ENCODE data around the gene KBTBD3.

Gene KBTBD3, protein sequence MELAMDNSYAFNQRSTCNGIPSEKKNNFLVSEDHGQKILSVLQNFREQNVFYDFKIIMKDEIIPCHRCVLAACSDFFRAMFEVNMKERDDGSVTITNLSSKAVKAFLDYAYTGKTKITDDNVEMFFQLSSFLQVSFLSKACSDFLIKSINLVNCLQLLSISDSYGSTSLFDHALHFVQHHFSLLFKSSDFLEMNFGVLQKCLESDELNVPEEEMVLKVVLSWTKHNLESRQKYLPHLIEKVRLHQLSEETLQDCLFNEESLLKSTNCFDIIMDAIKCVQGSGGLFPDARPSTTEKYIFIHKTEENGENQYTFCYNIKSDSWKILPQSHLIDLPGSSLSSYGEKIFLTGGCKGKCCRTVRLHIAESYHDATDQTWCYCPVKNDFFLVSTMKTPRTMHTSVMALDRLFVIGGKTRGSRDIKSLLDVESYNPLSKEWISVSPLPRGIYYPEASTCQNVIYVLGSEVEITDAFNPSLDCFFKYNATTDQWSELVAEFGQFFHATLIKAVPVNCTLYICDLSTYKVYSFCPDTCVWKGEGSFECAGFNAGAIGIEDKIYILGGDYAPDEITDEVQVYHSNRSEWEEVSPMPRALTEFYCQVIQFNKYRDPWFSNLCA

DNA sequence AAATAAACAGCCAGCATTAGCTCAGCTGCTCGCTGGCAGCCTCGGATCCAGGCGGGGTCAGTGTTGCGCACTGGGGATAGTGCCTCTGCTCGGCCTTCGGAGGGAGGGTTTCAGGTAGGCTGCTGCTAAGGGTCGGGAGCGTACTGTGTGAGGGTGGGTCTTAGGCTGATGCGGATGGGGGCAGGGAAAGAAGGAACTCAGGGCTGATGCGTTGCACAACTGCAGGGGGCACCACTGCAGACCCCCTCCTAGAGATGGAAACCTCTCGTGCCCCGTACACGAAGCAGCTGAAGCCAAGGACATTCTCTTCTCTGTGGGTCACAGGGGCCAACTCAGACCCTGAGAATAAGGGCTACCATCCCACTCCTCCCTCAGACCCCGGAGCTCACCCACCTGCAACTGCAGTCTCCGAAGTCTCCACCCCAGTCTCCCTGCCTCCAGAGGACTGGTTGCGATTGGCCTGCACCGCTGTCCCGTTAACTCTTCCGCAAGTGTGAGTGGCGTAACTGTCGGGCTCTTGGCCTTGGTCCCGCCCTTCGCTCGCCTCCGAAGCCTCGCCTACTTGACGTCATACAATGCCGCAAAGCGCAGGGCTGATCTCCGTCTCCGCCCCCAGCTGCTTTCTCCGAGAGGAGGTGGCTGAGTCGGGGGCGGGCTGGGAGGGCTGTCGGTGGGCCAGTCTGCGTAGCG is at the start of gene KBTBD3:
KBTBD3 (minus strand) TSS at position 429 of the 690 bp plus-strand sequence. CDS start 18,250 bp downstream, outside the sequence.
- DNase-seq (ENCODE audit: low spot score), result peak; percentile 99

DNA sequence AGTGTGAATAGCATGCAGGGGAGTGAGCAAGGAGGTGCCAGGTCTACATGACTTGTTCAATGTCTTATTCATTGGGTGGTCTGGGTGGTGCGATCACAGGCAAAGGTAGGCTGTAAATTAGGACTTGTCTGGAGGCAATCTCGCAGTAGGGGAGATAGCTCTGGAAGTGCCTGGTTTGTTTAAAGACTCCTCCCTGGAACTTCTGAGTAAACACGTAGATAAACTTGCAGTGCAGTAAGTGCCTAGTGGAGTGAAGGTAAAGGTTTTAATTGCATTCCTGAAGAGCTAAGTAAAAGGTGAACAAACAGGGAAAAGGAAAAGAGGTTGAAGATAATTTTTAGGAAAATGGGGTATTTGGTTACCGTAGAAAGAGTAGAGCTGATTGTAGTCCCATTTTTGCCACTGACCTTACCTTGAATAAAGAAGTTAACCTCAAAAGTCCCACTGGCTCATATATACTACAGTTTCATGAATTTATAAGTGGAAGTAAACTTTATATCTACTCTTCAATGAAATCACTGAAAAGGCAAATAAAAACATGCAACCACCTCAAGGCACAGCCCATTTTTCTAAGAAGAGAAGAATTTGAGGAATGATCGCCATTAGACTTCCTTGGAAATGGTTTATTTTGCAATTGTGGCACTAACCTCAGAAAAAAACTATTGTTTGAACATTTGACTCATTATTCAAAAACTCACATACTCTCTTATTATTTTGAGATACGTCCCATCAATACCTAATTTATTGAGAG is 44.6 kb upstream of the KBTBD3 start:
- DNase-seq (ENCODE audit: low spot score), result no peak

DNA sequence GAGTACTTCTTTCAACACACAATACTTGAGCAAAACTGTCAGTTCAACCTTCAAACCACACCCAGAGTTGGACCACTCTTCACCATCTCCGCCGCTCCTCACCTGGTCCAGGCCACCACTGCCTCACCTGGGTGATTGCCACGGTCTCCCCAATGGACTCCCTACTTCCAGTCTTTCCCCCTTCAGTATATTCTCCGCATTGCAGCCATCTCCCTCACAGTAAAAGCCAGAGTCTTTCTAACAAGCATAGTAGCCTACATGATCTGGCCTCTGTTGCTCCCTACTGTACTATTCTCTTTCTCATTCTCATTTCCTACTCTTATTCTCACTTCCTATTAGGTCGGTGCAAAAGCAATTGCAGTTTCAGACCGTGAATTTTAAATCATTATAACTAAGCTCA is 28.8 kb upstream of the KBTBD3 start:
- DNase-seq (ENCODE audit: low spot score), result no peak

DNA sequence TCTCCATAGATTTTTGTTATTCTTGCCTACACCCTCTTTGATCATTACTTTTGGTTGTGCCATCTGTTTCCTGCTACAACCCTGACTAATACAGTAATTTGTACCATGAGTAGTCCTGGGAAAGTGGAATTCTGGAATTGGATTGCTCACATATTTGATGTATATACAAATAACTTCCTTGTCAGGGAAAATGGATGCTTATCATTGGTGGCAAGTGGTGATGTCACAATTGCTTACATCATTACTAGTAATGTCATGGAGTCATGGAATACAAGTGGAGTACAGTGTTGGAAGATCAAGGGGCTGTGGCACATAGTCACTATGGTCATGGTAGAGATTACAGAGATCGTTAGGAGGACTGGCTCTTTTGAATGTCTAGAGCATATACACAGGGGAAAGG is 24.7 kb upstream of the KBTBD3 start:
- DNase-seq (ENCODE audit: low spot score), result no peak

DNA sequence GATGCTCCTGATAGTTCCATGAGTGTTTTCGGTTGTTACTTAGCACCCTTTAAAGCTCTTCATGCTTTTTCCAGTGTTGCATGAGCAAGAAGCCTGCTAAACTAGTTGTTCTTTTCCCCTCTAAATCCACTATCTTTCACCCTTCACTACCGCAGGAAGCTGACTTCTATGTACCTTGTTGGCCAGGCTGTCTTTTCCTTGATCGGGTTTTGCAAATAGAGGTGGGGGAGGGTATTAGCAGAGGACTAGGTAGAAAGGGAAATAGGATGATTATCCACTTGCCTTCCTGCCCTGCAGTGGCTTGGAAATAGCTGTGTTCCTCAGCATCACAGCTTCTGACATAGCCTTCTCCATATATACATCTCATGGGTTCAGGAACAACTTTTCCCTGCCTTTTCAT is 24.2 kb upstream of the KBTBD3 start:
- DNase-seq (ENCODE audit: low spot score), result no peak

DNA sequence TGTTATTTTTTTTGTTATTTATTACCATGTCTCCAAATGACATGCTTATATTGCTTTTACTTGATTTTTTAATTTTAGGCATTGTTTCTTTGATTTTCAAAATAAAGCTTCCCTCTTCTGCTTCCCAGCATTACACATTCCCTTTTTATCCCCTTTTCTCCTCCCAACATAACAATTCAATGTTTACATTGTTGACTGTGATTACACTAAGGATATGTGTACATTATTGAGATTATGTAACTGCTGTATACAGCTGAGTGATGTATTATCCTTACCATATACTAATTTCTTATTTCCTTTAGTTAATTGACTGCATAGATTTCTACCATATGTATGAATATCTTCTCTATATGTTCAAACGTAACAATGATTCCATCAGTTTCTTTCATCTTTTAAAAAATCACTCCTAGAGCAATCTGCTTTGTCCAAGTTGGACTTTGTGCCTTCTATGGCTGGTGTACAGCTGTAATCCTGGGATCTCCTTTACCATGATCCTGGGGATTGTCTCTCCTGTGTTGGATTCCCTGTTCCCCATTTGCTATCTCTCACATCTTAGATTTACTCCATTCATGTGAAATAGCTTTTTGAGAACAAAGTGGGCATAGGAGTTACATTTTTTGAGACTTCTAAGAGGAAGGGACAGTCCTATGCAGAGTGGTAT is 21.9 kb upstream of the KBTBD3 start:
- DNase-seq (ENCODE audit: low spot score), result no peak

DNA sequence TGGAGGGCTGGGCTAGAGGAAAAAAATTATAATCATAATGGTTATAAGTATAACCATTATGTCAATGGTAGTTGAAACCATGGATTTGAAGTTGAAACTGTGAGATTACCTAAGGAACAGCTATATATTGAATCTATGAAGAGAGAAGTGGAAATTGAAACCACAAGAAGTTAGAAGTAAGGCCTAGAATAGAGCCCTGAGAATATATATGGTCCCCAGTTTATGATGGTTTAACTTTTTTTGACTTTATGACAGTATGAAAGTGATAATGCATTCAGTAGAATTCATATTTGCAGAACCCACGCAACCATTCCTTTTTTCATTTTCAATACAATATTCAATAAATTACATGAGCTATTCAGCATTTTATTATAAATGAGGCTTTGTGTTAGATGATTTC is 15.3 kb upstream of the KBTBD3 start:
- DNase-seq (ENCODE audit: low spot score), result no peak

DNA sequence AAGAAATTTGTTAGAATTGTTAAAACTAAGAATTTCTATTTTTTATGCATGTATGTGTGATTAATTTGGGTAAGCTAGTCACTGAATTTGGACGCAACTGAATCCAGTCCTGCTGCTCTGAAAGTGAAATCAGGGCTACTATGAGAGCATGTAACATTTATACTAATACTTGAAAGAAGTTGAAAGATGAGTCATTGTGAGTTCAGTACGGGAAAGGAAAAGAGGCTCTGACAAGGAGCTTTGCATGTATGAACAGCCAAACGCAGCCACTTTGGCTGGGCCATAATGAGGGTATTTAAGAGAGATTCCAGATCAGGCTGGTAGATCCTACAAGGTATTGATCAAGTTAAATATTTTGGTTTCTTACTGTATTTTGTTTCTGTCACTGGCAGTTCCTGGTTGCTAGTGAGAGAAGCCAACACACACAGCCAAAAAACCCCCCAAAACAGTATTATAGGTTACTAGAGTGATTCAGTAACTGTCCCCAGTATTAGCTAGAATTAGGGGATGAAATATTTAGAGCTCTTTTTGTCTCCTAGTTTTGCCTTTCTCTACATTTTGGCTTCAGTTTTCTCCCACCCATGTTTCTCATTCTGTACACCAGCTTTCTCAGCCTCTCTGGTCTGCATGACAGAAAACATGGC is 14.5 kb upstream of the KBTBD3 start:
- no peak for DNase-seq (ENCODE audit: low spot score)

DNA sequence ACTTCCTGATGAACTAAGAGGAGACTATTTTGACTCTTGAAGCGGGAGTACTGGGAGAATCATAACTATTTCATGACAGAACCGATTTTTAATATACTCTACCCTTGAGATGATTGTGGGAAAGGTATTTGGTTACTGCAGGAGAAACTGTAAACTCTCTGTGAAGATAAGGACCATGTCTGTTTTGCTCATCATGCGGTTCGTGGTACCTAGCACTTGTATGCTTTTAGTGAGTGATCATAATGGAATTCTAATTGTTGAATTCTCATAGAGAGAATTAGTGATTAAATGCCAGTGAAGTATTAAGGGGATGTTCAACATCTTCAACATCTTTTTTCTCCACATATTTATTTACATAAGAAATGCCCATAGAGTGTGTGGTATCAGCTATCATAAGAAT is 11.7 kb upstream of the KBTBD3 start:
- no peak for DNase-seq (ENCODE audit: low spot score)

DNA sequence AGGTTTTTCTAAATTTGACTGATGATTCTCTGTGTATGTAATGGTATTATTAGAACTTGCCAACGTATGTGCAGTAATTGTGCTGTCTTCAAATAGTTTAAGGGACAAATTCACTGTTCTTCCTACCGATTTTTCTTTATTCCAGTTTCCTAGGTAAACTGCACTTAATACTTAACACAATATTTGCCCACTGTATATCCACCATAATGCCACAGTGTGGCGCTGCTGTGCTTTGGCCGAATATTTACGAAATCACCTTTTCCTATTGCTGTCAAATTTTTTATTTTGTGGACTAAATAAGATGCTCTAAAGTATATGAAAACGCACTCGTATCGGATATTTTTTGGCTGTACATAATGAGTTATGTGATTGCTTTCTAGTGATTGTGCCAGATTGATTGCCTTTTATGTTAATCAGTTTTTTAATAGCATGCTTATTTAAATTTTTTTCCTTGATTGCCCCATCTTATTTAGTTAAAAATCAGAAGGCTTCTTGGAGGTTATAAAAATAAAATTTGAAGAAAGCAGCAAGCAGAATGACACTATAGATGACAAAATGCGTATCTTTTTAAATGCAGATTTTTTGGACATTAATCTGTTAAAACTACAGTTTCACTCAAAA is 10.8 kb upstream of the KBTBD3 start:
- peak; percentile 35 for DNase-seq (ENCODE audit: low spot score)

DNA sequence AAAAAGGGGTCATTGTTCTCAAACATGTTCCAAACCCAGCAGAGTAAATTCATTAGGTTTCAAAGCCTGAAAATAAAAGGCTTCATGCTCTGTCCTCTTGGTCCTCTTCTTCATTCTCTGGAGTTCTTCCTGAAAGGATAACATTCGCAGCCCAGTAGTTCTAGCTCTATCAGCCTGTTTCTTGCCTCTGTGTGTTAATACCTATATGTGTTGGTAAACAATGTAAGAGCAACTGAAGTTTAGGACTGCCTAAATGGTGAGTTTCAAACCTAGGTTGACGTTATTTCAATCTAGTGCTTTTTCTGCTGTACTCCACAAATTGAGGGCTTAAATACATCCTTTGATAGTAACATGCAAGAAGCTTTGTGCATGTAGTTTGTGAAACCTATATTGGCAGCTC is 9.7 kb upstream of the KBTBD3 start:
- no peak for DNase-seq (ENCODE audit: low spot score)

DNA sequence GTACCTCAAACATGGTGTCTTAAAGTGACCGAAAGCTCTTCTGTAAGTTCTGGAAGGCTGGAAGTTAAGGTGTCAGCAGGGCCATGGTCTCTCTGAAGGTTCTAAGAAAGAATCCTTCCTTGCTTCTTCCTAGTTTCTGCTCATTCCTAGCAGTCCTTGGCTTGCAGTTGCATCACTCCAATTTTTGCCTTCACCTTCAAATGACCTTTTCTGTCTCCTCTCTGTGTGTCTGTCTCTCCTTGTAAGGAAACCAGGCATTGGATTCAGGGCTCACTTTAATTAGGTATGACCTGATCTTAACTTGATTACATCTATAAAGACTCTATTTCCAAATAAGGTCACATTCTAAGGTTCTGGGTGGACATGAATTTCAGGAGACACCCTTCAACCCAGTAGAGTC is 9.0 kb upstream of the KBTBD3 start:
- no peak for DNase-seq (ENCODE audit: low spot score)

DNA sequence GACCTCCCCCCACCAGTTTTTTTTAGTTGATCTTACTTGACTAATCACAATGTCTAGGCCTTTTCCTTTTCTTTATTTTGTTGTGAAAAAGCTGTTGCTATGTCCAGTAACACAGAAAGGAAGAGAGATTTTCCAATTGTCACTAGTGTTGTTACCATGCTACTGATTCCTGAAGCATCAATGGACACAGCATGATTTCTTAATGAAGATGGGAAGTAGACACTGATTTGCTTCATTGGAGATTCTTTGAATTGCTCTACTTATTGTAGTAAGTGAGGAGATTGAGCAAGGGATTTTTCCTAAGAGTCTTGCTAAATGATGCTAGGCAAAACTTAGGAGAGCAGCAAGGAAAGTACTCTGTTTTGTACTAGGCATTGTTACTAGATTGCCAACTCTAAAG is 4.9 kb upstream of the KBTBD3 start:
- no peak for DNase-seq (ENCODE audit: low spot score)

DNA sequence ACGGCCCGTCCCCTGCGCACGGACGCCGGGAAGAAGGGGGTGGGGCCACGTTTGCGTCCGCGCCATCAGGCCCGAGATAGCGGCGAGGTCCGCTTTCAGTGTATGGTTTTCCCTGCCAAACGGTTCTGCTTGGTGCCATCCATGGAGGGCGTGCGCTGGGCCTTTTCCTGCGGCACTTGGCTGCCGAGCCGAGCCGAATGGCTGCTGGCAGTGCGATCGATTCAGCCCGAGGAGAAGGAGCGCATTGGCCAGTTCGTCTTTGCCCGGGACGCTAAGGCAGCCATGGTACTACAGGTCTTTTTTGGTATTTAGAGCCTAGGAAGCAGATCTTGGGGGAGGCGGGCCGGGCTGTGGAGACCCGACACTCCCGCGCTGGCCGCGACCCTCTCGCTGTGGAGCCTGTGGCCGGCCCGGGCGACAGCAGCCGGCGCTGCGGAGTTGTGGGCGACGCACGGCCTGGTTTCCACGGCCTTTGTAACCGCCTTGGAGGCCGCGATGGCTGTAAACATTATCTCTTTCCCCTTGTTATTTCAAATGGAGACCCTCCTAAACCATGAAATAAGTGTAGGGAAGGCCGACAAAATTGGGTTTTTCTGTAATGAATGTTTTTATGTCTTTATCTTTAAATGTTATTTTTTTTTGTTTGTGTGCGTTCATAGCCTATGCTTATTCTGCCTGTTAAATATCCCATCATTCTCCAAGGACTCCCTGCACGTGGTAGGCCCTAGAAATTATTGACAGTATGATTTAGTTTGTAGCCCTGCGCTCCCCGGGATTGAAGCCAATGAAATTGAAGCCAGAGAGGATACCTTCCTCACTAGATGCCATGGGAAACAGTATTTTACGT is 685 bp upstream of the KBTBD3 start, which contains the start of gene AASDHPPT:
AASDHPPT (plus strand) TSS at position 54 of the 847 bp plus-strand sequence; CDS start at position 103, 49 bp downstream.
- DNase-seq (ENCODE audit: low spot score), result peak; percentile 60

DNA sequence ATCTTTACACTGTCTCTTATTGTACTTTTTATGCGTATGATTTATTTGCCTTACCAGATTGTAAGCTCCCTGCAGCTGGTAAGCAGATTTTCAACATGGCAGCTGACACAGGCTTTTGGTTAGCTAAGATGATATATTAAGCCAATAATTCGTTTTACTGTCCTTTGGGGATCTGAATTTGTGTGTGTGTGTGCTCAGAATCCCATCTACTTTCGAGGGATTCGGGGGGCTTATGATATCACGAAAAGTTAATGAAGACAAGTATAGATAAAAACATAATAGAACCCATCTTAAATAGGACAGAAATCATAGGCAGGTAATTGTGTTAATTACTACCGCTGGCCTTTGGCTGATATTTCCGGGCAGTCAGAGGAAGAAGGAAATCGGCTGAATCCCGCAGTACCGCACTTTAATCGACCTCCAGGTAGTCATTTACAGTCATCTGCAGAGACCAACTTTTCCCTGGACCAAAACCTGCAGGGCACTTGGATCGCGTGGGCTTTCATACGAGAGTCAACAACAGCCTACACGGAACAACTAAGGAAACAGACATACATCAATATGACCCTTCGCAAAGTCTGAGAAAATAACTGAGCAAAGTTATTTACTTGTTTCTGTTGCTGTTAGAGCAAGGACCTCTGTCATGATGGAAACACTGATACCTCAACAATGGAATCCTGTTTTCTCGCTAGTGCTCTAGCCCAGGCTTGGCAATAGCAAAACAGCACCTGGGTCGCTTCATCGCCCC is 802 bp downstream of the KBTBD3 start:
- peak; percentile 28 for DNase-seq (ENCODE audit: low spot score)

DNA sequence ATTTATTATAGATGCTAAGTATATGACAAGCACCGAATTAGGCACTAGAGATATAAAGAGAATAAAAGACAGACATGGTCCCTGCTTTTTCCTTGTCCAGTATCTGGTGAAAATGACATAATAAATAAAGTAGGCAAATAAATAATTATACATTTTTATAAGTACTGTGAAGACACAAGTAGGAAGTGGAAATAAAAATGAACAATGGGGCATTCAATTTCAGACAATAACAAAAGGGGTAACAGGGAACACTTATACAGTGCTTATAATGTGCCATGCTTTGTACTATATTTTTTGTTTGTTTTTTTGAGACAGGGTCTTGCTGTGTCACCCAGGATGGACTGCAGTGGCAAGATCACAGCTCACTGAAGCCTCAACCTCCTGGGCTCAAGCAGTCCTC is 4.3 kb downstream of the KBTBD3 start:
- DNase-seq (ENCODE audit: low spot score), result no peak

DNA sequence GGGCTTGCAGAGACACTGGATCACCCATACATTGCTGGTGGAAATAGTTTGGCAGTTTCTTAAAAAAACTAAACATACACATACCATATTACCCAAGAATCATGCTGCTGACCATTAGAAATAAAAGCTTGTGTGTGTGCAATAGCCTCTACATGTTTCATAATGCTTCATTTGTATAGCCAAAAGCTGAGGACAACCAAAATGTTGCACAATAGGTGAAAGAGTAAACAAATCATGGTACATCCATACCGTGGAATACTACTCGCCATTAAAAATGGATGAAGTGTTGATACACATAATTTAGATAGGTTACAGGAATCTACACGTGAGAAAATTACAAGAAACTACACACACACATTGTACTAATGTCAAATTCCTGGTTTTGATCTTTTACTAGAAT is 6.5 kb downstream of the KBTBD3 start:
- DNase-seq (ENCODE audit: low spot score), result no peak

DNA sequence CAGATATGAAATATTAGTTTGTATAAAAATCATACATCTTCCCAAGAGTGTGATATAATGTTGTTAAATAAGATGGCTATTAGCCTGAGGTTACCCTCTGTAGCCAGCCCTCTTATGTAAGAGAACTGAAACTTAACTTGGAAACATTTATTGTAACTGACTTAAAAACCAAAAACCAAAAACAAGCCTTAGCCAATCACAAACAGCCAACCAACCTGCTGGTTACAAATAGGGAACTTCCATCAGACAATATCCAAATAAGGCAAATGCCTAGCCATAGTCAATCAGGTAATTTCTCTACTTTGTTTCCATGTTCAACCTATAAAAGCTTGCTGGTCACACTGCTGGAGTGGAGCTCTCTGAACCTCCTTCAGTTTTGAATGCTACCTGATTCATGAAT is 14.1 kb downstream of the KBTBD3 start:
- no peak for DNase-seq (ENCODE audit: low spot score)
